HEK293 (cell line): ENCODE results near the gene CCDC50.

Experiments used
- CTCF ChIA-PET: fragments of 350-600 bp; formaldehyde crosslinking; extraction: SDS; loops from one replicate; lab custom pipeline; 2021; ENCODE audit warnings: antibody characterized with exemption; lab: Yijun Ruan, JAX
- POLR2A ChIA-PET: fragments of 300-600 bp; formaldehyde crosslinking; extraction: SDS; loops from one replicate; lab custom pipeline; 2020; ENCODE audit warnings: antibody characterized with exemption, inconsistent platforms; lab: Yijun Ruan, JAX
- H3K27ac ChIP-seq: fragments of 200-500 bp; sonication (Bioruptor generic); 2 replicates; pipeline ENCODE4 v1.5.1; 2014; ENCODE audit warnings: low read depth, low read length, control low read depth, inconsistent platforms; ENCODE audit errors: extremely low read depth
- H3K36me3 ChIP-seq, 2 experiments: fragments of 200-500 bp in 1 of 2; sonication (Bioruptor generic) in 1 of 2; 1 replicate in 1 of 2; 2 replicates in 1 of 2; pipeline ENCODE4 v1.5.1; 2014 to 2017; ENCODE audit warnings: inconsistent platforms in 2 of 2, low read length in 2 of 2; ENCODE audit not compliant: control insufficient read depth in 2 of 2, insufficient read depth in 1 of 2
- H3K4me1 ChIP-seq: fragments of 200-500 bp; sonication (Bioruptor generic); 2 replicates; pipeline ENCODE4 v1.5.1; 2014; ENCODE audit warnings: mild to moderate bottlenecking, low read length, inconsistent platforms; ENCODE audit not compliant: control insufficient read depth, insufficient read depth
- H3K4me3 ChIP-seq: 2 replicates; pipeline ENCODE4 v1.5.1; 2011; ENCODE audit warnings: low read depth, mild to moderate bottlenecking, control low read depth, low read length, moderate library complexity
- H3K9me3 ChIP-seq: fragments of 200-500 bp; sonication (Bioruptor generic); 2 replicates; pipeline ENCODE4 v1.5.1; 2014; ENCODE audit warnings: low read depth, low read length, inconsistent platforms; ENCODE audit not compliant: control insufficient read depth, insufficient read depth
- HOXA7 ChIP-seq: sonication (generic); formaldehyde crosslinking; IDR thresholded peaks from 2 replicates; pipeline ENCODE4 v1.8.1; 2022; ENCODE audit warnings: missing genetic modification reagents, borderline replicate concordance
- SETDB1 ChIP-seq: IDR thresholded peaks from one replicate; pipeline ENCODE4 v1.6.1; 2017; ENCODE audit warnings: mild to moderate bottlenecking, low read length, moderate library complexity, mixed read lengths; ENCODE audit not compliant: insufficient read length
- SP2 ChIP-seq: fragments of 450-650 bp; formaldehyde crosslinking; IDR thresholded peaks from 2 replicates; pipeline ENCODE4 v1.5.1; 2016; ENCODE audit warnings: missing biosample characterization, missing genetic modification characterization
- ZBTB10 ChIP-seq: fragments of 450-650 bp; formaldehyde crosslinking; IDR thresholded peaks from 2 replicates; pipeline ENCODE4 v1.5.1; 2016; ENCODE audit warnings: missing biosample characterization, missing genetic modification characterization
- ZBTB26 ChIP-seq: fragments of 450-650 bp; formaldehyde crosslinking; optimal IDR thresholded peaks from 2 replicates; pipeline ENCODE3; 2016; ENCODE audit warnings: missing biosample characterization, mild to moderate bottlenecking, missing genetic modification characterization
- ZBTB6 ChIP-seq: fragments of 450-650 bp; formaldehyde crosslinking; IDR thresholded peaks from 2 replicates; pipeline ENCODE4 v1.5.1; 2017; ENCODE audit warnings: missing biosample characterization, missing genetic modification characterization
- ZFP41 ChIP-seq: fragments of 450-650 bp; formaldehyde crosslinking; IDR thresholded peaks from 2 replicates; pipeline ENCODE4 v1.5.1; 2016; ENCODE audit warnings: missing biosample characterization, missing genetic modification characterization, borderline replicate concordance
- ZNF155 ChIP-seq: fragments of 450-650 bp; formaldehyde crosslinking; IDR thresholded peaks from 2 replicates; pipeline ENCODE4 v1.5.1; 2016; ENCODE audit warnings: missing biosample characterization, missing genetic modification characterization
- ZNF169 ChIP-seq: fragments of 450-650 bp; formaldehyde crosslinking; IDR thresholded peaks from 2 replicates; pipeline ENCODE4 v1.5.1; 2016; ENCODE audit warnings: missing biosample characterization, missing genetic modification characterization
- ZNF266 ChIP-seq: fragments of 450-650 bp; formaldehyde crosslinking; IDR thresholded peaks from 2 replicates; pipeline ENCODE4 v1.5.1; 2016; ENCODE audit warnings: missing biosample characterization, missing genetic modification characterization, low read depth
- ZNF335 ChIP-seq: fragments of 450-650 bp; formaldehyde crosslinking; conservative IDR thresholded peaks from 2 replicates; pipeline ENCODE4 v1.5.1; 2016; ENCODE audit warnings: missing biosample characterization, missing genetic modification characterization
- ZNF426 ChIP-seq: fragments of 450-650 bp; formaldehyde crosslinking; IDR thresholded peaks from 2 replicates; pipeline ENCODE4 v1.5.1; 2017; ENCODE audit warnings: missing biosample characterization, missing genetic modification characterization, mild to moderate bottlenecking, inconsistent platforms, moderate library complexity
- ZNF449 ChIP-seq: fragments of 450-650 bp; formaldehyde crosslinking; IDR thresholded peaks from 2 replicates; pipeline ENCODE4 v1.5.1; 2017; ENCODE audit warnings: missing biosample characterization, mild to moderate bottlenecking, missing genetic modification characterization, moderate library complexity
- ZNF623 ChIP-seq: fragments of 450-650 bp; formaldehyde crosslinking; IDR thresholded peaks from 2 replicates; pipeline ENCODE4 v1.5.1; 2016; ENCODE audit warnings: missing biosample characterization, missing genetic modification characterization
- ZNF624 ChIP-seq: fragments of 450-650 bp; formaldehyde crosslinking; IDR thresholded peaks from 2 replicates; pipeline ENCODE4 v1.5.1; 2017; ENCODE audit warnings: missing biosample characterization, missing genetic modification characterization
- ZNF626 ChIP-seq: fragments of 450-650 bp; sonication (Bioruptor Pico); formaldehyde crosslinking; IDR thresholded peaks from 2 replicates; pipeline ENCODE4 v1.5.1; 2018; ENCODE audit warnings: missing biosample characterization, missing genetic modification characterization, inconsistent platforms
- ZNF654 ChIP-seq: fragments of 450-650 bp; formaldehyde crosslinking; IDR thresholded peaks from 2 replicates; pipeline ENCODE4 v1.5.1; 2016; ENCODE audit warnings: low read depth, missing biosample characterization, missing genetic modification characterization
- ZNF660 ChIP-seq: fragments of 450-650 bp; IDR thresholded peaks from 2 replicates; pipeline ENCODE4 v1.5.1; 2018; ENCODE audit warnings: missing biosample characterization, mild to moderate bottlenecking, missing genetic modification characterization
- ZNF701 ChIP-seq: fragments of 450-650 bp; formaldehyde crosslinking; IDR thresholded peaks from 2 replicates; pipeline ENCODE4 v1.5.1; 2016; ENCODE audit warnings: missing biosample characterization, missing genetic modification characterization
- ZNF776 ChIP-seq: fragments of 450-650 bp; formaldehyde crosslinking; IDR thresholded peaks from 2 replicates; pipeline ENCODE4 v1.5.0; 2017; ENCODE audit warnings: missing biosample characterization, missing genetic modification characterization, borderline replicate concordance
- ZNF777 ChIP-seq: fragments of 450-650 bp; formaldehyde crosslinking; IDR thresholded peaks from 2 replicates; pipeline ENCODE4 v1.5.1; 2017; ENCODE audit warnings: missing biosample characterization, missing genetic modification characterization, borderline replicate concordance
- ZNF830 ChIP-seq: fragments of 450-650 bp; IDR thresholded peaks from 2 replicates; pipeline ENCODE4 v1.5.0; 2018; ENCODE audit warnings: missing biosample characterization, missing genetic modification characterization, low read depth, mild to moderate bottlenecking, moderate library complexity
- TF ChIP-seq, protein P1 (sequence below): fragments of 450-650 bp; formaldehyde crosslinking; IDR thresholded peaks from 2 replicates; pipeline ENCODE4 v1.5.1; 2016; ENCODE audit warnings: missing biosample characterization, missing genetic modification characterization

Gene CCDC50

DNA sequence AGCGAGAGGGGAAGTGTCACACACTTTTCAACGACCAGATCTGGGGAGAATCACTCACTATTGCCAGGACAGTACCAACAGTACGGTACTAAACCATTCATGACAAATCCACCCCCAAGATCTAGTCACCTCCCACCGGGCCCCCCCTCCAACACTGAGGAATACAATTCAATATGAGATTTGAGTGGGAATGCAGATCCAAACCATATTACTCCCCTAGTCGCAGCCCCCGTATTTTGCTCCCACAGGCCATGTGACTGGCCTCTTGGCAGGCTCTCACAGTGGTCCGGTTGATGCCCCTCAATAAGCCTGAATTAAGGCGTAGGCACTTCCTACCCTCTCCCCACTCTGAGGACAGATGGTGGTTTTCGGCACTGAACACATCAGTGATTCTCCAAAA is 86.4 kb downstream of the CCDC50 start:
- Histone ChIP-seq H3K4me1 (no peaks in the 10 kb centered on the region), H3K9me3 (no peaks in the 10 kb centered on the region), H3K36me3 (no peaks in the 10 kb centered on the region), H3K4me3 (no peak overlapping the region), H3K27ac (no peak overlapping the region)
- POLR2A ChIA-PET = no interaction called here
- TF ChIP-seq ZNF660 (tag by site-specific recombination) = no peak
- no peak for TF ChIP-seq ZNF266 (tag by site-specific recombination)
- CTCF ChIA-PET = no interaction called here

- Histone ChIP-seq H3K9me3 (no peaks in the 10 kb centered on the region), H3K4me3 (no peak overlapping the region), H3K27ac (no peak overlapping the region), H3K36me3 (no peaks in the 10 kb centered on the region), H3K4me1 (no peaks in the 10 kb centered on the region)
- POLR2A ChIA-PET = no interaction called here
- CTCF ChIA-PET = no interaction called here
- no peak for TF ChIP-seq ZNF626 (tag by site-specific recombination)
- TF ChIP-seq ZBTB26 (tag by site-specific recombination) = no peak
- TF ChIP-seq ZNF426 (tag by site-specific recombination) = no peak
- no peak for TF ChIP-seq ZNF335 (tag by site-specific recombination)
These were observed 88.2 kb downstream of the CCDC50 start for GRCh38 chr3:191417457-191417729.

DNA sequence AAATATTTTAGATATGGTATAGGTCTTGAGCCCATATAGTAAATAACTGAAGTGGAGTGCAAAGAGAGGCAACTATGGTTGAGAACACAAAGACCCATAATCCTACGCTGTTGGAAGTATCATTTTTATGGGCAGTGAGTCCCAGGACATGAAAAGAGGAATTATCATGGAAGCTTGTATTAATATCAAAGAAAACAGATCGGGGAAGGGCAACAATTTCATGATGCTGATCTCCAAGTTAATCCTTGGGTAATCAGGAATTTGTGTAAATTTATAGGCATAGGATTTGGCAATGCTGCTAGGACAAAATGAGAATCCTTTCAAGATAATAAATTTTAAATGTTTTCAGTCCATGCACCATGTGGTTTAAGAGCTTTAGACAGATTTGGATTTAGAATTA is 91.6 kb downstream of the CCDC50 start:
- no peaks in the 10 kb centered on the region for H3K4me1 ChIP-seq
- CTCF ChIA-PET = interaction anchor here (1.2 kb wide), 1 partner anchor 389 kb away, joined by 3 read pairs; no protein-coding TSS in a partner anchor
- POLR2A ChIA-PET = no interaction called here
- no peak for TF ChIP-seq ZNF624
- no peak for TF ChIP-seq ZNF776 (tag by site-specific recombination)
- TF ChIP-seq HOXA7 (CRISPR knock-in tag) = no peak
- no peak for TF ChIP-seq ZNF449 (tag by site-specific recombination)
- no peak for TF ChIP-seq ZBTB10 (tag by site-specific recombination)
- no peak for TF ChIP-seq ZNF830 (tag by site-specific recombination)
- no peak for TF ChIP-seq ZFP41
- TF ChIP-seq SP2 (tag by site-specific recombination) = no peak
- no peak for TF ChIP-seq ZNF169 (tag by site-specific recombination)
- TF ChIP-seq, protein P1, sequence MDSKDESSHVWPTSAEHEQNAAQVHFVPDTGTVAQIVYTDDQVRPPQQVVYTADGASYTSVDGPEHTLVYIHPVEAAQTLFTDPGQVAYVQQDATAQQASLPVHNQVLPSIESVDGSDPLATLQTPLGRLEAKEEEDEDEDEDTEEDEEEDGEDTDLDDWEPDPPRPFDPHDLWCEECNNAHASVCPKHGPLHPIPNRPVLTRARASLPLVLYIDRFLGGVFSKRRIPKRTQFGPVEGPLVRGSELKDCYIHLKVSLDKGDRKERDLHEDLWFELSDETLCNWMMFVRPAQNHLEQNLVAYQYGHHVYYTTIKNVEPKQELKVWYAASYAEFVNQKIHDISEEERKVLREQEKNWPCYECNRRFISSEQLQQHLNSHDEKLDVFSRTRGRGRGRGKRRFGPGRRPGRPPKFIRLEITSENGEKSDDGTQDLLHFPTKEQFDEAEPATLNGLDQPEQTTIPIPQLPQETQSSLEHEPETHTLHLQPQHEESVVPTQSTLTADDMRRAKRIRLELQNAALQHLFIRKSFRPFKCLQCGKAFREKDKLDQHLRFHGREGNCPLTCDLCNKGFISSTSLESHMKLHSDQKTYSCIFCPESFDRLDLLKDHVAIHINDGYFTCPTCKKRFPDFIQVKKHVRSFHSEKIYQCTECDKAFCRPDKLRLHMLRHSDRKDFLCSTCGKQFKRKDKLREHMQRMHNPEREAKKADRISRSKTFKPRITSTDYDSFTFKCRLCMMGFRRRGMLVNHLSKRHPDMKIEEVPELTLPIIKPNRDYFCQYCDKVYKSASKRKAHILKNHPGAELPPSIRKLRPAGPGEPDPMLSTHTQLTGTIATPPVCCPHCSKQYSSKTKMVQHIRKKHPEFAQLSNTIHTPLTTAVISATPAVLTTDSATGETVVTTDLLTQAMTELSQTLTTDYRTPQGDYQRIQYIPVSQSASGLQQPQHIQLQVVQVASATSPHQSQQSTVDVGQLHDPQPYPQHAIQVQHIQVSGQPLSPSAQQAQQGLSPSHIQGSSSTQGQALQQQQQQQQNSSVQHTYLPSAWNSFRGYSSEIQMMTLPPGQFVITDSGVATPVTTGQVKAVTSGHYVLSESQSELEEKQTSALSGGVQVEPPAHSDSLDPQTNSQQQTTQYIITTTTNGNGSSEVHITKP = no peak
- TF ChIP-seq ZNF654 (tag by site-specific recombination) = no peak
- TF ChIP-seq ZNF623 (tag by site-specific recombination) = no peak
- no peak for TF ChIP-seq ZBTB6 (tag by site-specific recombination)
- TF ChIP-seq ZNF155 = no peak
- TF ChIP-seq ZNF701 = no peak
- TF ChIP-seq ZNF777 = no peak
- no peak for TF ChIP-seq SETDB1
- no peaks in the 10 kb centered on the region for H3K36me3 ChIP-seq
- no peaks in the 10 kb centered on the region for H3K9me3 ChIP-seq
- H3K4me3 ChIP-seq = no peak overlapping the region
- H3K27ac ChIP-seq = no peak overlapping the region
